HepG2 (cell line): ENCODE measurements around the gene NAV2. TPM values are rescaled to one million over a fixed set of nuclear protein-coding genes. Genes with fewer than 3 reads are reported as not detected.

Source experiments
- MTA1 ChIP-seq: sonication (generic); formaldehyde crosslinking; IDR thresholded peaks from 2 replicates; pipeline ENCODE4 v1.4.0; 2020; ENCODE audit warnings: missing genetic modification reagents, mild to moderate bottlenecking, borderline replicate concordance
- ZBTB38 ChIP-seq: sonication (generic); formaldehyde crosslinking; IDR thresholded peaks from 2 replicates; pipeline ENCODE4 v1.5.1; 2020; ENCODE audit warnings: mild to moderate bottlenecking, missing genetic modification reagents
- polyA plus RNA-seq, 8 experiments: library from polyadenylated mRNA; depleted of rRNA in 3 of 8; stranded (reverse) in 7 of 8; unstranded in 1 of 8; fragments of >200 nt; fragmentation: Illumina TruSeq in 4 of 8; extraction: Trizol in 4 of 8; gene quantifications; 2 replicates each; pipeline versions ENCODE4 v1.2.1 to v1.2.3, GENCODE V29; 2011 to 2016; ENCODE audit warnings: low read depth in 4 of 8, missing spikeins in 1 of 8, mixed read lengths in 1 of 8; ENCODE audit not compliant: insufficient read depth in 1 of 8
- total RNA-seq, 5 experiments: library from RNA; depleted of rRNA; stranded (reverse); fragments of >200 nt; fragmentation: Illumina TruSeq; extraction: Trizol; gene quantifications; 2 replicates each; pipeline ENCODE4 v1.2.3, GENCODE V29; 2016; ENCODE audit warnings: low read depth in 1 of 5
- TF ChIP-seq, protein P1 (sequence below): sonication (generic); formaldehyde crosslinking; IDR thresholded peaks from 2 replicates; pipeline ENCODE4 v1.9.0; 2021; ENCODE audit warnings: mild to moderate bottlenecking, missing genetic modification reagents
- TF ChIP-seq, protein P2 (sequence below): sonication (generic); formaldehyde crosslinking; IDR thresholded peaks from 2 replicates; pipeline ENCODE4 v1.5.1; 2020; ENCODE audit warnings: mild to moderate bottlenecking, missing genetic modification reagents, moderate library complexity

NAV2 gene
- total and polyA plus RNA-seq, 2 of the 13 experiments (the other 11 are each of a cell fraction or from before 2014, with no cell fraction given) = 9.3 to 34.6 TPM

DNA sequence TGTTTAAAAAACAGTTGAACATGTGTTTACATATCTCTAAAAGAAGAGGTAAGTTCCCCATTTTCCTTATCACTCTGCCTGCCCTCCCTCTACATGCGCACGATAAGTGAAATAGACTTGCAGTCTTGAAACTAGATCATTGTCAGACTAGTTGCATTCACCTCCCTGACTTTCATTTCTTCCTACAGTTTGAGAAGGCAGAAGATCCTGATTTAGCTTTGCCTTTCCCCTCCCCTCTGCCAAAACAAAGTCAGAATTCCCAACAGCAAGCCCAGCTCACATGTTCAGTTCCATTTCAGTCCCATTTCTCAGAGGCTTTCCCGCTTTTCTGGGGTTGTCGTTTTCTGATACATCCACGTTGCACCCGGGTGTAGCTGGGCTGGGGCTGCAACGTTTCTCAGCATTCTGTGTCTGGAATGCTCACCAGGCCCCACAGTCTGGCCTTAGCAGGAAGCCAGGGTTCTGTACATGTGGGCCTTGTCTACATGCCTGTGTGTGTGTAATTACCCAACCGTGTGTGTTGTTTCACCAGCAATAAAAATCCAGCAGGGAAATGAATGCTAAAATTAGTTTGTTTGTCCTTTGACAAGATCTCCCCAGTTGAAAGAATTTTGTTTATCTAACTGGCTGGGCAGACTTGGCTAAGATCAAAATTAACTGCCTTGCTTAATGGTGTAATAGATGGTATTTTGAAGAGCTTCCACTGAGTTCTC lies 268.5 kb downstream of the NAV2 start (continued):
- TF ChIP-seq, protein P1, sequence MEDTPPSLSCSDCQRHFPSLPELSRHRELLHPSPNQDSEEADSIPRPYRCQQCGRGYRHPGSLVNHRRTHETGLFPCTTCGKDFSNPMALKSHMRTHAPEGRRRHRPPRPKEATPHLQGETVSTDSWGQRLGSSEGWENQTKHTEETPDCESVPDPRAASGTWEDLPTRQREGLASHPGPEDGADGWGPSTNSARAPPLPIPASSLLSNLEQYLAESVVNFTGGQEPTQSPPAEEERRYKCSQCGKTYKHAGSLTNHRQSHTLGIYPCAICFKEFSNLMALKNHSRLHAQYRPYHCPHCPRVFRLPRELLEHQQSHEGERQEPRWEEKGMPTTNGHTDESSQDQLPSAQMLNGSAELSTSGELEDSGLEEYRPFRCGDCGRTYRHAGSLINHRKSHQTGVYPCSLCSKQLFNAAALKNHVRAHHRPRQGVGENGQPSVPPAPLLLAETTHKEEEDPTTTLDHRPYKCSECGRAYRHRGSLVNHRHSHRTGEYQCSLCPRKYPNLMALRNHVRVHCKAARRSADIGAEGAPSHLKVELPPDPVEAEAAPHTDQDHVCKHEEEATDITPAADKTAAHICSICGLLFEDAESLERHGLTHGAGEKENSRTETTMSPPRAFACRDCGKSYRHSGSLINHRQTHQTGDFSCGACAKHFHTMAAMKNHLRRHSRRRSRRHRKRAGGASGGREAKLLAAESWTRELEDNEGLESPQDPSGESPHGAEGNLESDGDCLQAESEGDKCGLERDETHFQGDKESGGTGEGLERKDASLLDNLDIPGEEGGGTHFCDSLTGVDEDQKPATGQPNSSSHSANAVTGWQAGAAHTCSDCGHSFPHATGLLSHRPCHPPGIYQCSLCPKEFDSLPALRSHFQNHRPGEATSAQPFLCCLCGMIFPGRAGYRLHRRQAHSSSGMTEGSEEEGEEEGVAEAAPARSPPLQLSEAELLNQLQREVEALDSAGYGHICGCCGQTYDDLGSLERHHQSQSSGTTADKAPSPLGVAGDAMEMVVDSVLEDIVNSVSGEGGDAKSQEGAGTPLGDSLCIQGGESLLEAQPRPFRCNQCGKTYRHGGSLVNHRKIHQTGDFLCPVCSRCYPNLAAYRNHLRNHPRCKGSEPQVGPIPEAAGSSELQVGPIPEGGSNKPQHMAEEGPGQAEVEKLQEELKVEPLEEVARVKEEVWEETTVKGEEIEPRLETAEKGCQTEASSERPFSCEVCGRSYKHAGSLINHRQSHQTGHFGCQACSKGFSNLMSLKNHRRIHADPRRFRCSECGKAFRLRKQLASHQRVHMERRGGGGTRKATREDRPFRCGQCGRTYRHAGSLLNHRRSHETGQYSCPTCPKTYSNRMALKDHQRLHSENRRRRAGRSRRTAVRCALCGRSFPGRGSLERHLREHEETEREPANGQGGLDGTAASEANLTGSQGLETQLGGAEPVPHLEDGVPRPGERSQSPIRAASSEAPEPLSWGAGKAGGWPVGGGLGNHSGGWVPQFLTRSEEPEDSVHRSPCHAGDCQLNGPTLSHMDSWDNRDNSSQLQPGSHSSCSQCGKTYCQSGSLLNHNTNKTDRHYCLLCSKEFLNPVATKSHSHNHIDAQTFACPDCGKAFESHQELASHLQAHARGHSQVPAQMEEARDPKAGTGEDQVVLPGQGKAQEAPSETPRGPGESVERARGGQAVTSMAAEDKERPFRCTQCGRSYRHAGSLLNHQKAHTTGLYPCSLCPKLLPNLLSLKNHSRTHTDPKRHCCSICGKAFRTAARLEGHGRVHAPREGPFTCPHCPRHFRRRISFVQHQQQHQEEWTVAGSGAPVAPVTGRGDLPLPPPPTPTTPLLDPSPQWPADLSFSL (CRISPR knock-in tag) = 0 out of 2 replicates have a peak, but pooled peaks have one; percentile 26
- no peak for TF ChIP-seq MTA1 (CRISPR knock-in tag)
- peak; percentile 29; the same call in 1 of the 2 replicates for TF ChIP-seq ZBTB38 (CRISPR knock-in tag)
- TF ChIP-seq, protein P2, sequence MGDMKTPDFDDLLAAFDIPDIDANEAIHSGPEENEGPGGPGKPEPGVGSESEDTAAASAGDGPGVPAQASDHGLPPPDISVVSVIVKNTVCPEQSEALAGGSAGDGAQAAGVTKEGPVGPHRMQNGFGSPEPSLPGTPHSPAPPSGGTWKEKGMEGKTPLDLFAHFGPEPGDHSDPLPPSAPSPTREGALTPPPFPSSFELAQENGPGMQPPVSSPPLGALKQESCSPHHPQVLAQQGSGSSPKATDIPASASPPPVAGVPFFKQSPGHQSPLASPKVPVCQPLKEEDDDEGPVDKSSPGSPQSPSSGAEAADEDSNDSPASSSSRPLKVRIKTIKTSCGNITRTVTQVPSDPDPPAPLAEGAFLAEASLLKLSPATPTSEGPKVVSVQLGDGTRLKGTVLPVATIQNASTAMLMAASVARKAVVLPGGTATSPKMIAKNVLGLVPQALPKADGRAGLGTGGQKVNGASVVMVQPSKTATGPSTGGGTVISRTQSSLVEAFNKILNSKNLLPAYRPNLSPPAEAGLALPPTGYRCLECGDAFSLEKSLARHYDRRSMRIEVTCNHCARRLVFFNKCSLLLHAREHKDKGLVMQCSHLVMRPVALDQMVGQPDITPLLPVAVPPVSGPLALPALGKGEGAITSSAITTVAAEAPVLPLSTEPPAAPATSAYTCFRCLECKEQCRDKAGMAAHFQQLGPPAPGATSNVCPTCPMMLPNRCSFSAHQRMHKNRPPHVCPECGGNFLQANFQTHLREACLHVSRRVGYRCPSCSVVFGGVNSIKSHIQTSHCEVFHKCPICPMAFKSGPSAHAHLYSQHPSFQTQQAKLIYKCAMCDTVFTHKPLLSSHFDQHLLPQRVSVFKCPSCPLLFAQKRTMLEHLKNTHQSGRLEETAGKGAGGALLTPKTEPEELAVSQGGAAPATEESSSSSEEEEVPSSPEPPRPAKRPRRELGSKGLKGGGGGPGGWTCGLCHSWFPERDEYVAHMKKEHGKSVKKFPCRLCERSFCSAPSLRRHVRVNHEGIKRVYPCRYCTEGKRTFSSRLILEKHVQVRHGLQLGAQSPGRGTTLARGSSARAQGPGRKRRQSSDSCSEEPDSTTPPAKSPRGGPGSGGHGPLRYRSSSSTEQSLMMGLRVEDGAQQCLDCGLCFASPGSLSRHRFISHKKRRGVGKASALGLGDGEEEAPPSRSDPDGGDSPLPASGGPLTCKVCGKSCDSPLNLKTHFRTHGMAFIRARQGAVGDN (CRISPR knock-in tag) = peak; percentile 26; the same call in 1 of the 2 replicates
